Activated CD4-positive, alpha-beta T cell treated with anti-CD3 and anti-CD28 coated beads for 36 hours (primary cell): Measurements from ENCODE around the gene TRABD. TPM values are rescaled to one million over a fixed set of nuclear protein-coding genes. Genes with fewer than 3 reads are reported as not detected.

ENCODE experiments used
- ATAC-seq: fragments of 200-7000 bp; cut with Tn5 transposase; one replicate; pipeline ENCODE4 v1.10.0; 2021; ENCODE audit warnings: mild to moderate bottlenecking, moderate library complexity
- CTCF ChIA-PET: fragments of 350-600 bp; sonication (Branson Sonifier 250); formaldehyde crosslinking; loops from one replicate; lab custom pipeline; 2021; ENCODE audit warnings: antibody characterized with exemption; lab: Charles Lee
- POLR2A ChIA-PET: fragments of 350-600 bp; sonication (Branson Sonifier 250); formaldehyde crosslinking; loops from one replicate; lab custom pipeline; 2021; ENCODE audit warnings: antibody characterized with exemption, inconsistent platforms; lab: Charles Lee
- DNase-seq: peaks from one replicate; pipeline ENCODE4 v3.0.0-alpha.2; 2020
- H3K27ac Mint-ChIP-seq: one replicate; pipeline ENCODE4 v1.8.0; 2021; ENCODE audit warnings: mixed read lengths
- H3K27me3 Mint-ChIP-seq: one replicate; pipeline ENCODE4 v1.8.0; 2021; ENCODE audit warnings: mixed read lengths
- H3K36me3 Mint-ChIP-seq: one replicate; pipeline ENCODE4 v1.8.0; 2021; ENCODE audit warnings: low read depth, mixed read lengths
- H3K4me1 Mint-ChIP-seq: one replicate; pipeline ENCODE4 v1.8.0; 2021; ENCODE audit warnings: mixed read lengths
- H3K4me3 Mint-ChIP-seq: one replicate; pipeline ENCODE4 v1.8.0; 2021; ENCODE audit warnings: mild to moderate bottlenecking, moderate library complexity, mixed read lengths
- H3K9me3 Mint-ChIP-seq: one replicate; pipeline ENCODE4 v1.8.0; 2021; ENCODE audit warnings: low read depth, mixed read lengths
- intact Hi-C, 2 experiments: fragments of 100-400 bp; cut with DNase I in 1 of 2; cut with micrococcal nuclease in 1 of 2; formaldehyde crosslinking; loops; one replicate each; pipeline versions ENCODE4 v1.14.2 to v1.15.1; 2022 to 2024; cut with DNase I, micrococcal nuclease
- total RNA-seq, 2 experiments: library from RNA; stranded (reverse); gene quantifications; one replicate each; pipeline ENCODE4 v1.2.3, GENCODE V29; 2021

The TRABD gene
- total RNA-seq, 2 experiments from 2014 or later, result 60.7 to 74.5 TPM

DNA sequence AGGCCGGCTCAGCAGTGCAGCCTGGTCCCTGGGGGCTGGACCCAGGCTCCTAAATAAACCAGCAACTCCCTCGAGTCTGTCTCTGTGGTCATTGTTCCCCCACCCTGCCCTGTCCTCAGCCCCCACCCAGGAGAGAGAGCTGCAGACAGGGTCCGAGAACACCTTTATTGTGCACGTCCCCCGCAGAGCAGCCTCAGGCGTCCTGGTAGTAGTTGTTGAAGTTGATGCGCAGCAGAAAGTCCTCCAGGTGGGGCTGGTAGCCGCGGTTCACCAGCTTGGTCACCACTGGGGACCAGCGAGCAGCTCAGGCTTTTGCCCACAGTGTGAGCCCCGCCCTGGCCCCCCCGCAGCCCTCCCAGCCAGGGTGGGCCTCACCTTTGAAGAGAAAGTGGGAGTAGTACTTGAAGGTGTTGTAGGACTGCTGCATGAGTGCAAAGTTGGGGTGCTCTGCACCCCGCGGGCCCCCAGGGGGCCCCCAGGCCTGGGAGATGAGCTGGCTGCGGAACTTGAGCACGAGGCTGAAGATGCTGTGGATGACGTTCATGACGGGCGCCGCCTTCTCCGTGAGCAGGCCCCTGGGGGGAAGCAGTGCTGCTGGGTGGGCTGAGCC, 31.9 kb downstream of the TRABD start:
- intact Hi-C loops, result no loop called here
- no peaks in the 10 kb centered on the region for H3K9me3 Mint-ChIP-seq
- POLR2A ChIA-PET, result no interaction called here
- CTCF ChIA-PET, result interaction anchor here (1.4 kb wide), 1 partner anchor 69 kb away, joined by 4 read pairs; no protein-coding TSS in a partner anchor
- H3K4me3 Mint-ChIP-seq, result no peak overlapping the region
- peaks cover 30% of the 10 kb centered on the region for H3K36me3 Mint-ChIP-seq
- ATAC-seq (no peak), DNase-seq (no peak)
- H3K4me1 Mint-ChIP-seq, result no peaks in the 10 kb centered on the region
- no peaks in the 10 kb centered on the region for H3K27me3 Mint-ChIP-seq
- no peak overlapping the region for H3K27ac Mint-ChIP-seq

DNA sequence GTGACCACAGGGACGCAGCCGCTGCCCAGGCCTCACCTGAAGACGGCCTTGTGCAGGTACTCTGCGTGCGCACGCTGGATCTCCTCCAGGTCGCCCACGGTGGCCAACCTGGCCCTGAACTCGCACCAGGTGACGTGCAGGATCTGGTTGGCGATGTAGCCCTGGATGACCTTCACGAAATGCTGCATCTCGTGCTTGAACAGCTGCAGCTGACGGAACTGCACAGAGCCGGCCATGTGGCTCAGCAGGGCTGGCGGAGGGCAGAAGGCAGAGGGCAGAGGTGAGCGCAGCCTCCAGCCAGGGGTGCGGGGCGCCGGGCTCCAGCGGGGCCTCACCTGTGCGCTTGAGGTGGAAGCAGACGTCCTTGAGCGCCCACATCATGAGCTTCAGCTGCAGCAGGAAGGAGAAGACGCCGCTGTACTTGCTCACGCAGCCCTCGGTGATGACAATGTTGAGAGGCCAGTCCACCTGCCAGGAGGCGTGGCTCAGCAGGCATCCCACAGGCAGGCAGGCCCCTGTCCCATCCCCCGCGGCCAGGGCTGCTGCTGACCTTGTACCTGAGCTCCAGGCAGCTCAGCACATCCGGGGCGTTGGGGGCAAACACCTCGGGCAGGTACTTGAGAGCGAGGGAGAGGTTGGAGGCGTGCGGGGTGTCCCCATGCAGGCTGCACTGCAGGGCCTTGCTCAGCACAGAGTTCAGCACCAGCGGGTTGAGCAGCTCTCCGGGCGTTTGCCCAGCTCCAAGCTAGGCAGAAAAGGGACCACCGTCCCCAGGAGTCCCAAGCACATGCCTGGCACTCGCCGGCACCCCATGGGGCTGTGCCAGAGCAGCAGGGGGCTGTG, 32.7 kb downstream of the TRABD start:
- Mint-ChIP-seq H3K9me3 (no peaks in the 10 kb centered on the region), H3K4me1 (no peaks in the 10 kb centered on the region), H3K4me3 (no peak overlapping the region), H3K36me3 (peaks cover 34% of the 10 kb centered on the region), H3K27ac (no peak overlapping the region), H3K27me3 (no peaks in the 10 kb centered on the region)
- intact Hi-C loops, result no loop called here
- POLR2A ChIA-PET, result no interaction called here
- ATAC-seq, result no peak
- CTCF ChIA-PET, result interaction anchor here (0.6 to 1.4 kb wide), 2 partner anchors 20 to 70 kb away, joined by 4 to 6 read pairs; no protein-coding TSS in a partner anchor
- no peak for DNase-seq

DNA sequence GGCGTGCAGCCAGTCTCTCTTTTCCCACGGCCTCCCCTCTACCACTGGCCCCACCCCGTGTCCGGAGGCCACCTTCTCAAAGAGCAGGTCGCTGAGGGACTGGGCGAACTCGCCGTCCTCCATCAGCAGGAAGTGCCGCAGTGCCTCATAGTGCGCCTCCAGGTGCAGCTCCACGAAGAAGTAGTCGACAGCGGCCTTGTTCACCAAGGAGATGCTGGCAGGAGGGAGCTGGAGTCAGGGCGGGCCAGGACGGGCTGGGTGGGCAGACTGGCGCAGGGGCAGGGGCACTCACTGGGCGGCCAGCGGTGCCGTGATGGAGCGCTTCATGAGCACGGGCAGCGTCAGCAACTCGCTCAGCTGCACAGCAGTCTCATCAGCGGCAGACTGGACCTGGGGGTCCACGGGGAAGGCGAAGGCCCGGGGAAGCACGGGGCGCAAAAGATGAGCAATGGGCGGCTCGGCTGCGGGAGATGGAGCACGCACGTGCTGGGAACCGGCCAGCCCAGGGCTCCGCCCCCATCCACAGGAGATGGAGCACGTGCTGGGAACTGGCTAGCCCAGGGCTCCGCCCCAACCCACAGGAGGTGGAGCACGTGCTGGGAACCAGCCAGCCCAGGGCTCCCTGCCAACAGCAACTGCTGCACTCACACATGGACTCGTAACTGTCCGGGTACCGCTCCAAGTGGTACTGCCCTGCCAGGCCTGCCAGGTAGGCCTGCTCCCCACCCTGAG, 33.4 kb downstream of the TRABD start:
- Mint-ChIP-seq H3K4me1 (no peaks in the 10 kb centered on the region), H3K4me3 (no peak overlapping the region), H3K27ac (no peak overlapping the region), H3K27me3 (no peaks in the 10 kb centered on the region), H3K9me3 (no peaks in the 10 kb centered on the region), H3K36me3 (peaks cover 33% of the 10 kb centered on the region)
- ATAC-seq, result peak; percentile 40
- intact Hi-C loops, result no loop called here
- no peak for DNase-seq
- POLR2A ChIA-PET, result no interaction called here
- CTCF ChIA-PET, result interaction anchor here (0.6 to 1.4 kb wide), 2 partner anchors 19 to 70 kb away, joined by 4 to 6 read pairs; no protein-coding TSS in a partner anchor

DNA sequence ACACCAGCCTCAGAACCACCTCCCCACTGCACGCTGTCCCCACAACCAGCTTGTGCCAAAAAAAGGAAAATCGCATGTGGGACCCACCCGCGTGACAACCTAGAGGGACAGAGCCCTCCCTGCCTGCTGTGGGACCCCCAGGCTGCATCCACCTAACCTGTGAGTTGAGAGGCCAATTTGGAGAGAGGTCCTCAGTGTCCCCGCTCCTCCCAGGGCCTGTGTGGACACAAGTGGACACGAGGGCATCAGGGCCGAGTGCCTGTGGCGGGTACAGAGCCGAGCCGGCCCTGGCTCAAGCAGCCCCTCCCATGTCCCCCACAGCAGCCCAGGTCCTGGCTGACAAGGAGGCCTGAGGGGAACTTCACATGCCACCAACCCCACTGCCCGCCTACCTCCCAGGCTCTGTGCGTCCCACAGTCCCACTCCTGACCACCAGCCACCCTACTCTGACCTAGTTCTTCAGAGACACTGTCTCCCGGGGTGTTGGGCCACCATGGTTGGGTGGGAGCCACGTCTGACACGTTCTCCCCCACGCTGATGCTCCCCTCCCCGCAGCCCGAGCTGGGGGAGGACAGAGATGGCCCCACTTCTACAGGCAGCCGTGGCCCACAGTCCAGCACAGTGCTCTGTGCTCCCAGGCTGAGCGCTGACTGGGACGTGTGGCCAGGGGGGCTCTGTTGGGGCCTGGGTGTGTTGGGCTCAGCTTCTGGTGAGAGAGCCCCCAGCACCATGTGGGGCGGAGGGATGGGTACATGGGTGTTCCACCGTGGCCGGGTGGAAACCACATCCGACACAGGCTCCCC, 34.3 kb downstream of the TRABD start:
- ChIA-PET CTCF (no interaction called here), POLR2A (interaction anchor here (0.7 kb wide), 1 partner anchor 24 kb away, joined by 3 read pairs; no protein-coding TSS in a partner anchor)
- Mint-ChIP-seq H3K4me1 (no peaks in the 10 kb centered on the region), H3K4me3 (no peak overlapping the region), H3K27me3 (no peaks in the 10 kb centered on the region), H3K36me3 (peaks cover 31% of the 10 kb centered on the region), H3K9me3 (no peaks in the 10 kb centered on the region), H3K27ac (no peak overlapping the region)
- intact Hi-C loops, result no loop called here
- ATAC-seq, result no peak
- no peak for DNase-seq

DNA sequence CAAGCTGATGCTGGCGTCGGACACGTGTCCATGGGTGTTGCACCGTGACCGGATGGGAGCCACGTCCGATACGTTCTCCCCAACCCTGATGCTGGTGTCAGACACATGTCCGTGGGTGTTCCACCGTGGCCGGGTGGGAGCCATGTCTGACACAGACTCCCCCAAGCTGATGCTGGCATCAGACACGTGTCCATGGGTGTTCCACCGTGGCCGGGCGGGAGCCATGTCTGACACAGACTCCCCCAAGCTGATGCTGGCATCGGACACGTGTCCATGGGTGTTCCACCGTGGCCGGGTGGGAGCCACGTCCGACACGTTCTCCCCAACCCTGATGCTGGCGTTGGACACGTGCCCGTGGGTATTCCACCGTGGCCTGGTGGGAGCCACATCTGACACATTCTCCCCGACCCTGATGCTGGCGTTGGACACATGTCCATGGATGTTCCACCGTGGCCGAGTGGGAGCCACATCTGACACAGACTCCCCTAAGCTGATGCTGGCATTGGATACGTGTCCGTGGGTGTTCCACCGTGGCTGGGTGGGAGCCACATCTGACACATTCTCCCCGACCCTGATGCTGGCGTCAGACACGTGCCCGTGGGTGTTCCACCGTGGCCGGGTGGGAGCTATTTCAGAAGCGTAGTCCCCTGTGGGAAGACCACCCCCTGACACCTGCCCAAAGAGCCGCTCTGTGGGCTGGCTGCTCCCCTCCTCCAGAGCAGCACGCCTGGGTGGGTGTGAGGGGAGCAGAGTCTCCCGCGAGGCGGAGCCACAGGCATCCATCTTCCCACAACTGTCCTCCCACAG, 35.1 kb downstream of the TRABD start:
- ChIA-PET POLR2A (interaction anchor here (0.7 kb wide), 1 partner anchor 24 kb away, joined by 3 read pairs; no protein-coding TSS in a partner anchor), CTCF (interaction anchor here (1.7 kb wide), 1 partner anchor 71 kb away, joined by 6 read pairs; no protein-coding TSS in a partner anchor)
- DNase-seq (no peak), ATAC-seq (no peak)
- Mint-ChIP-seq H3K27me3 (no peaks in the 10 kb centered on the region), H3K4me1 (no peaks in the 10 kb centered on the region), H3K4me3 (no peak overlapping the region), H3K36me3 (peaks cover 30% of the 10 kb centered on the region), H3K27ac (no peak overlapping the region), H3K9me3 (no peaks in the 10 kb centered on the region)
- intact Hi-C loops, result no loop called here

DNA sequence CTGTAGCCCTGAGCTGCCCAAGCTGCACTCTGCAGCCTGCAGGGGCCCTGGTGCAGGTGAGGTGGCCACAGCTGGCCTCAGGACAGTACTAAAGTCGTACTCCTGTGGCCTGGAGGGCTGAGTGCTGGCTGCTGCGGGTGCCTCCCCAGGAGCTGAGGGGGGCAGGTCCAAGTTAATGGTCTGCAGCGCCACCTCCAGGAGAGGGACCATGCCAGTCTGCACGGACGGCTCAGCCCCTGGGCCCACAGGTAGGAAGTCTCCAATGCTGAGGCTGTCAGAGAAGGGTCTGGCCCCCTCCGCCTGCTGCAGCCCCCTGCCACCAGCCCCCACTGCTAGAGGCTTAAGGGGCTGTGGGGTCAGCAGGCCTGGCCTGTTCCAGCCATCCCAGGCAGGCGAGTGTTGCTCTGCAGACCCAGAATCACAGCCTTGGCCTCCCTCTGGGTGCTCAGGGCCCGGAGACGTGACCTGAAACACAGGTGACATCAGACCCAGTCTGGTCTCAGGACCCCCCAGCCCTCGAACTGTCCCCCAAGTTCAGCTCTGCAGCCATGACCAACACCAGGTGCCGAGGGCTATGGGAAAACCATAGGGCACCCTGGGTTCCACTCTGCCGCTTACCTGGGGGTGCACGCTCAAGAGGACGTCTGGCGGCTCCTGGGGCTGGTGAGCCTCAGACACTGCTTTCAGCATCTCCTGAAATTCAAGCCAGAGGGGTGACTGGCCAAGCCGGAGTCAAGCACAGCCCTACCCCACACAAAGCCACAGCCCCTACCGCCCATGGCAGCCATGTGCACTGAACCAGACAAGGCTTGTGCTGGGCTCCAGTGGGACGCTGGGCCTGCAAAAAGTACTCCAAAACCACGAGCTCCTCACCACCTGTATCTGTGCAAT, 35.9 kb downstream of the TRABD start:
- CTCF ChIA-PET, result interaction anchor here (1.7 kb wide), 1 partner anchor 72 kb away, joined by 6 read pairs; no protein-coding TSS in a partner anchor
- Mint-ChIP-seq H3K27ac (no peak overlapping the region), H3K4me1 (no peaks in the 10 kb centered on the region), H3K27me3 (no peaks in the 10 kb centered on the region), H3K4me3 (no peak overlapping the region), H3K36me3 (peaks cover 26% of the 10 kb centered on the region), H3K9me3 (no peaks in the 10 kb centered on the region)
- ATAC-seq (peak; percentile 31), DNase-seq (no peak)
- intact Hi-C loops, result no loop called here
- POLR2A ChIA-PET, result no interaction called here

DNA sequence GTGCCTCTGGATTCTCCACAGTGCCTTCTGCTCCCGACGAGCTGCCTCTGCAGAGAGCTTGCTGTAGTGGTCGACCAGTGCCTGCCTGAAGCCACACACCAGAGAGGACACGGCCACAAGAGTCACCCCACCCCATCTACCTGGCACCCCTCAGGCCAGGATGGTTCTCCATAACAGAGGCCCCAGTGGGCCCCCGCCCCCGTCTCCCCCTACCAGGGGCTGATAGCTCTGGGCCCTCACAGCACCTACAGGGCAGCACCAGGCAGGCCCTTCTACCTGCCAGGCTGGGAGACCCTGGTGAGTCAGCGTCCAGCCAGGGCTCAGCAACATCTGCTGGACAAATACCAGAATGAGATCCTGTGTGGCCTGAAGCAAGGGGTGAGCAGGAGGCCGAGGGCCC, 36.8 kb downstream of the TRABD start:
- Mint-ChIP-seq H3K27ac (no peak overlapping the region), H3K4me1 (no peaks in the 10 kb centered on the region), H3K9me3 (no peaks in the 10 kb centered on the region), H3K27me3 (no peaks in the 10 kb centered on the region), H3K4me3 (no peak overlapping the region), H3K36me3 (peaks cover 23% of the 10 kb centered on the region)
- intact Hi-C loops, result no loop called here
- CTCF ChIA-PET, result interaction anchor here (0.6 to 1.7 kb wide), 3 partner anchors 22 to 73 kb away, joined by 3 to 6 read pairs (median 3); partner anchors contain the start of genes HDAC10 and TUBGCP6
- ATAC-seq, result no peak
- POLR2A ChIA-PET, result no interaction called here
- no peak for DNase-seq

DNA sequence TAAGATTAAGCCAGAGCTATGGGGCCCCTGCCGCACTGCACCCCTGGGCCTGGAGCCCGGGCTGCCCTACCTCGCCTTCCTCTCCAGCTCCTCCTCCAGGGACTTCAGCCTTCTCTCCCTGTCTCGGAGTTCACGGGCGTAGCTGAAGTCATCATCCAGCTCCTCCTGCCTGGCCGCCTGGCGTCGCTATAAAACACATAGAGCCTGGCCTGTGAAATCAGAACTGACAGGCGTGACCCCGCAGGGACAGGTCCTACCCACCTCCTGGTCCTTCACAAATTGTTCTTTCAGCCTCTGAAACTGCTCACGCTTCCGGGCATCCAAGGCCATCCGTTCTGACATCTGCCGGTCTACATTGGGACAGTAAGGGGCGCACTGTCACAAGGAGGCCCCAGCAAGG, 38.4 kb downstream of the TRABD start:
- intact Hi-C loops, result no loop called here
- no peak overlapping the region for H3K4me3 Mint-ChIP-seq
- H3K27ac Mint-ChIP-seq, result no peak overlapping the region
- CTCF ChIA-PET, result interaction anchor here (1.3 kb wide), 1 partner anchor 34 kb away, joined by 3 read pairs; no protein-coding TSS in a partner anchor
- no peak for DNase-seq
- no peaks in the 10 kb centered on the region for H3K27me3 Mint-ChIP-seq
- H3K4me1 Mint-ChIP-seq, result no peaks in the 10 kb centered on the region
- ATAC-seq, result no peak
- POLR2A ChIA-PET, result no interaction called here
- peaks cover 19% of the 10 kb centered on the region for H3K36me3 Mint-ChIP-seq
- no peaks in the 10 kb centered on the region for H3K9me3 Mint-ChIP-seq

DNA sequence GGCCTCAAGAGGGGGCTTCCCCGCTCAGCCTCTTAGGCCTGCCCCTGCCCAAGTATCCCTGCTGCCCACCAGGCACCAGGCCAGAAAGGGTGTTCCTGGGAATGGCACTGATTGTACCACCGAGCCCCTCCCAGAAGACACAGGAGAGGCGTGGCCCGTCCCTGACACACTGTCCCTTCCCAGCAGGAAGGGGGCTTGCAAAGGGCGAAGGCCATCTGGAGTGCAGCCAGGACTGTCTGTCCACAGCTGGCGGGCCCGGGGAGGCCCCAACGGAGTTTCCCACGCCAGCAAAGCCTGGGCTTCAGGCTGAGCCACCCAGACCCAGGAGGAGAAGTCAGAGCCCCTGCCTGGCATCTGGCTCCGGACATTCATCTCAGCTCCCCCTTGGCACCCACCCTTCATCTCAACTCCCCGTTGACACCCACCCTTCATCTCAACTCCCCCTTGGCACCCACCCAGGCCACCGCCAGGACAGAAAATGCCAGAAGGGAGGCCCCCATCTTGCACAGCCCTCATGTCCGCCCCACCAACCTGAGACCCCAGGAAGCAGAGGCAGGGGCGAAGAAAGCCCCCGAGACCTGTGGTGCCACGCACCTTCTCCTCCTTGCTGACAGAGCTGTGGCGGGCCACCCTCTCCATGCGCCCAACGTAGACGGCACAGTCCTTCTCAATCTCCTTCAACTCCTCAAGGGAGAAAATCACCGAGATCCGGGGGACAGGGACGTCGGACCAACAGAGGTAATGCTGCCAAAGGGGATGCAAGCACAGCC, 39.7 kb downstream of the TRABD start:
- ChIA-PET CTCF (interaction anchor here (1.0 kb wide), 1 partner anchor 17 kb away, joined by 4 read pairs; no protein-coding TSS in a partner anchor), POLR2A (no interaction called here)
- intact Hi-C loops, result no loop called here
- no peak for DNase-seq
- Mint-ChIP-seq H3K4me3 (no peak overlapping the region), H3K4me1 (no peaks in the 10 kb centered on the region), H3K27me3 (no peaks in the 10 kb centered on the region), H3K27ac (no peak overlapping the region), H3K9me3 (no peaks in the 10 kb centered on the region), H3K36me3 (peaks cover 18% of the 10 kb centered on the region)
- no peak for ATAC-seq
